Gastroesophageal sphincter (tissue), 3 donors: Measurements from ENCODE around the gene SERPINA4.

Experiments used
- POLR2A ChIP-seq, 2 donors: fragments of 450-650 bp; IDR thresholded peaks; one replicate each; pipeline ENCODE4 v1.6.1; 2017; ENCODE audit warnings: antibody characterized with exemption in 2 of 2, mild to moderate bottlenecking in 2 of 2, moderate library complexity in 1 of 2
- POLR2AphosphoS5 ChIP-seq: sonication (generic); formaldehyde crosslinking; IDR thresholded peaks from one replicate; pipeline ENCODE4 v1.6.1; 2017; ENCODE audit warnings: antibody characterized with exemption
- TF ChIP-seq, protein P1 (sequence below), 4 experiments: fragments of 200-600 bp in 2 of 4; fragments of 450-650 bp in 2 of 4; sonication (generic) in 1 of 4; IDR thresholded peaks; one replicate each; pipeline ENCODE4 v1.5.1; 2017 to 2019; ENCODE audit warnings: antibody characterized with exemption in 4 of 4, mild to moderate bottlenecking in 2 of 4, moderate library complexity in 2 of 4

DNA sequence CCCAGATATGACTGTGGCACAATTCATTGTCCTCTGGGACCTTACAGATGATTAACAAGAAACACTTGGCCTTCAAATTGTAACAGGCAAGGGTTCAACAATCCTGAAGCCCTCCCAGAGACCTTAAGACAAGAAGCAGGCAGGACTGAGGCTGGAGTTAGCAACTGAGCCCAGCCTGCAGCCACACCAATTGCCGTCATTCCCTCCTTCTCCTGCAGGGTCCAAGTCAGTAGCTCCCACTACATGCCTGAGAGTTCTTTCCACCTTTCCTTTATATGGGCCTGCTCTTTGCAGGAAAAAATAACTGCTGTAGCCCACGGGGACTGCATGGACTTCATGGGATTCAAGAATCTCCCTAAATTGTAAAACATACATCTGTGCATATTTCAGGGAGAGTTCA lies 2.4 kb upstream of the SERPINA4 start:
- TF ChIP-seq, protein P1, sequence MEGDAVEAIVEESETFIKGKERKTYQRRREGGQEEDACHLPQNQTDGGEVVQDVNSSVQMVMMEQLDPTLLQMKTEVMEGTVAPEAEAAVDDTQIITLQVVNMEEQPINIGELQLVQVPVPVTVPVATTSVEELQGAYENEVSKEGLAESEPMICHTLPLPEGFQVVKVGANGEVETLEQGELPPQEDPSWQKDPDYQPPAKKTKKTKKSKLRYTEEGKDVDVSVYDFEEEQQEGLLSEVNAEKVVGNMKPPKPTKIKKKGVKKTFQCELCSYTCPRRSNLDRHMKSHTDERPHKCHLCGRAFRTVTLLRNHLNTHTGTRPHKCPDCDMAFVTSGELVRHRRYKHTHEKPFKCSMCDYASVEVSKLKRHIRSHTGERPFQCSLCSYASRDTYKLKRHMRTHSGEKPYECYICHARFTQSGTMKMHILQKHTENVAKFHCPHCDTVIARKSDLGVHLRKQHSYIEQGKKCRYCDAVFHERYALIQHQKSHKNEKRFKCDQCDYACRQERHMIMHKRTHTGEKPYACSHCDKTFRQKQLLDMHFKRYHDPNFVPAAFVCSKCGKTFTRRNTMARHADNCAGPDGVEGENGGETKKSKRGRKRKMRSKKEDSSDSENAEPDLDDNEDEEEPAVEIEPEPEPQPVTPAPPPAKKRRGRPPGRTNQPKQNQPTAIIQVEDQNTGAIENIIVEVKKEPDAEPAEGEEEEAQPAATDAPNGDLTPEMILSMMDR (IDR thresholded peaks at IDR 0.05) = no peak
- TF ChIP-seq POLR2AphosphoS5 (no peak), POLR2A (IDR thresholded peaks at IDR 0.05) (no peak)
